Neural cell (in vitro differentiated cells): ENCODE results near the gene ANKRD1. TPM values are rescaled to one million over a fixed set of nuclear protein-coding genes. Genes with fewer than 3 reads are reported as not detected.
A peak's percentile ranks its signal among the peaks of the same experiment; 100 is the strongest.

Source experiments
- H2AFZ ChIP-seq: fragments of 200-600, 300-800 bp; sonication (generic), shearing (Covaris generic); 2 replicates; pipeline ENCODE4 v1.6.0; 2014; ENCODE audit warnings: low read depth, mild to moderate bottlenecking, antibody characterized with exemption, low read length, moderate library complexity
- H3F3A ChIP-seq: fragments of 200-600 bp; shearing (Covaris generic); 2 replicates; pipeline ENCODE4 v1.6.1; 2016; ENCODE audit warnings: mild to moderate bottlenecking, moderate library complexity, mixed read lengths, antibody characterized with exemption, low read length; ENCODE audit not compliant: insufficient read depth, poor library complexity, severe bottlenecking
- H3K27ac ChIP-seq: fragments of 200-600, 300-800 bp; sonication (generic), shearing (Covaris generic); 2 replicates; pipeline ENCODE4 v1.5.1; 2014; ENCODE audit warnings: mild to moderate bottlenecking, low read length, moderate library complexity
- H3K27me3 ChIP-seq: fragments of 300-800, 200-600 bp; sonication (generic), shearing (Covaris generic); 2 replicates; pipeline ENCODE4 v1.6.0; 2014; ENCODE audit warnings: mild to moderate bottlenecking, low read depth, low read length, moderate library complexity; ENCODE audit not compliant: insufficient read depth
- H3K36me3 ChIP-seq: fragments of 300-800, 200-600 bp; sonication (generic), shearing (Covaris generic); 2 replicates; pipeline ENCODE4 v1.5.1; 2014; ENCODE audit warnings: mild to moderate bottlenecking, antibody characterized with exemption, low read length, moderate library complexity; ENCODE audit not compliant: insufficient read depth
- H3K4me2 ChIP-seq: fragments of 300-800, 200-600 bp; sonication (generic), shearing (Covaris generic); 2 replicates; pipeline ENCODE4 v1.6.0; 2014; ENCODE audit warnings: mild to moderate bottlenecking, low read length
- H3K4me3 ChIP-seq: fragments of 300-800, 200-600 bp; sonication (generic), shearing (Covaris generic); 2 replicates; pipeline ENCODE4 v1.5.1; 2014; ENCODE audit warnings: mild to moderate bottlenecking, low read length, moderate library complexity
- H3K79me2 ChIP-seq: fragments of 200-600 bp; shearing (Covaris generic); replicated peaks from 2 replicates; pipeline ENCODE4 v1.6.0; 2014; ENCODE audit warnings: mild to moderate bottlenecking, low read length, moderate library complexity; ENCODE audit not compliant: insufficient read depth
- H3K9ac ChIP-seq: fragments of 300-800, 200-600 bp; sonication (generic), shearing (Covaris generic); 2 replicates; pipeline ENCODE4 v1.6.1; 2016; ENCODE audit warnings: mild to moderate bottlenecking, low read length, mixed read lengths
- H3K9me2 ChIP-seq: fragments of 200-600 bp; shearing (Covaris generic); 2 replicates; pipeline ENCODE4 v1.6.1; 2016; ENCODE audit warnings: mild to moderate bottlenecking, low read length, mixed read lengths; ENCODE audit not compliant: insufficient read depth
- H3K9me3 ChIP-seq: fragments of 200-600, 300-800 bp; sonication (generic), shearing (Covaris generic); 2 replicates; pipeline ENCODE4 v1.6.1; 2016; ENCODE audit warnings: mild to moderate bottlenecking, mixed run types, low read length, moderate library complexity, mixed read lengths
- H4K20me1 ChIP-seq: fragments of 200-600 bp; shearing (Covaris generic); 2 replicates; pipeline ENCODE4 v1.6.1; 2016; ENCODE audit warnings: mild to moderate bottlenecking, mixed run types; ENCODE audit not compliant: insufficient read depth
- EP300 ChIP-seq: fragments of 450-650 bp; conservative IDR thresholded peaks from 2 replicates; pipeline ENCODE4 v1.6.1; 2014; ENCODE audit warnings: antibody characterized with exemption, mild to moderate bottlenecking, moderate library complexity; ENCODE audit not compliant: poor library complexity, severe bottlenecking
- MXI1 ChIP-seq: fragments of 450-650 bp; conservative IDR thresholded peaks from 2 replicates; pipeline ENCODE4 v1.6.1; 2014; ENCODE audit warnings: antibody characterized with exemption, mild to moderate bottlenecking; ENCODE audit not compliant: poor library complexity, severe bottlenecking
- POLR2AphosphoS5 ChIP-seq: IDR thresholded peaks from 2 replicates; pipeline ENCODE4 v1.6.1; 2012
- RAD21 ChIP-seq: fragments of 450-650 bp; conservative IDR thresholded peaks from 2 replicates; pipeline ENCODE4 v1.6.1; 2014; ENCODE audit warnings: antibody characterized with exemption, mild to moderate bottlenecking, moderate library complexity
- SMC3 ChIP-seq: fragments of 450-650 bp; conservative IDR thresholded peaks from 2 replicates; pipeline ENCODE4 v1.6.1; 2014; ENCODE audit warnings: antibody characterized with exemption, mild to moderate bottlenecking, moderate library complexity; ENCODE audit not compliant: poor library complexity
- TAF1 ChIP-seq: IDR thresholded peaks from 2 replicates; pipeline ENCODE4 v1.6.1; 2012; ENCODE audit warnings: low read depth
- polyA plus RNA-seq: library from polyadenylated mRNA; depleted of rRNA; stranded (reverse); fragments of >200 nt; gene quantifications from 2 replicates; pipeline ENCODE4 v1.2.3, GENCODE V29; 2014
- small RNA-seq, 3 experiments: library from RNA; depleted of rRNA; stranded (forward); fragments of <200 nt; gene quantifications; one replicate each; pipeline ENCODE3, GENCODE V24; 2012
- TF ChIP-seq, protein P1 (sequence below): fragments of 450-650 bp; IDR thresholded peaks from 2 replicates; pipeline ENCODE4 v1.5.1; 2014; ENCODE audit warnings: antibody characterized with exemption, mild to moderate bottlenecking, moderate library complexity; ENCODE audit not compliant: poor library complexity, severe bottlenecking

ANKRD1 gene
- polyA plus RNA-seq, 1 donor from 2014 or later, result not detected

- Histone ChIP-seq H3K27ac (no peak overlapping the region), H3K36me3 (no peaks in the 10 kb centered on the region), H3K9me3 (no peaks in the 10 kb centered on the region), H3K27me3 (no peaks in the 10 kb centered on the region), H3K9me2 (no peaks in the 10 kb centered on the region), H3F3A (no peaks in the 10 kb centered on the region), H4K20me1 (no peaks in the 10 kb centered on the region), H3K4me3 (no peak overlapping the region), H2AFZ (no peak overlapping the region), H3K4me2 (no peak overlapping the region), H3K9ac (no peak overlapping the region), H3K79me2 (no peaks in the 10 kb centered on the region)
- TF ChIP-seq MXI1 (no peak), EP300 (no peak), RAD21 (peak; percentile 29), POLR2AphosphoS5 (no peak), TAF1 (no peak), SMC3 (no peak)
- TF ChIP-seq, protein P1, sequence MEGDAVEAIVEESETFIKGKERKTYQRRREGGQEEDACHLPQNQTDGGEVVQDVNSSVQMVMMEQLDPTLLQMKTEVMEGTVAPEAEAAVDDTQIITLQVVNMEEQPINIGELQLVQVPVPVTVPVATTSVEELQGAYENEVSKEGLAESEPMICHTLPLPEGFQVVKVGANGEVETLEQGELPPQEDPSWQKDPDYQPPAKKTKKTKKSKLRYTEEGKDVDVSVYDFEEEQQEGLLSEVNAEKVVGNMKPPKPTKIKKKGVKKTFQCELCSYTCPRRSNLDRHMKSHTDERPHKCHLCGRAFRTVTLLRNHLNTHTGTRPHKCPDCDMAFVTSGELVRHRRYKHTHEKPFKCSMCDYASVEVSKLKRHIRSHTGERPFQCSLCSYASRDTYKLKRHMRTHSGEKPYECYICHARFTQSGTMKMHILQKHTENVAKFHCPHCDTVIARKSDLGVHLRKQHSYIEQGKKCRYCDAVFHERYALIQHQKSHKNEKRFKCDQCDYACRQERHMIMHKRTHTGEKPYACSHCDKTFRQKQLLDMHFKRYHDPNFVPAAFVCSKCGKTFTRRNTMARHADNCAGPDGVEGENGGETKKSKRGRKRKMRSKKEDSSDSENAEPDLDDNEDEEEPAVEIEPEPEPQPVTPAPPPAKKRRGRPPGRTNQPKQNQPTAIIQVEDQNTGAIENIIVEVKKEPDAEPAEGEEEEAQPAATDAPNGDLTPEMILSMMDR, result peak; percentile 50
Measured at GRCh38 chr10:90865401-90865800, 55.5 kb downstream of the ANKRD1 start.

- no peak overlapping the region for H3K9ac ChIP-seq
- no peaks in the 10 kb centered on the region for H3K36me3 ChIP-seq
- H3K27ac ChIP-seq, result no peak overlapping the region
- no peaks in the 10 kb centered on the region for H3K79me2 ChIP-seq
- peaks cover 18% of the 10 kb centered on the region for H3K27me3 ChIP-seq
- H2AFZ ChIP-seq, result no peak overlapping the region
- H3K9me2 ChIP-seq, result no peaks in the 10 kb centered on the region
- TF ChIP-seq POLR2AphosphoS5, result no peak
- TF ChIP-seq SMC3, result peak; percentile 89
- TF ChIP-seq MXI1, result no peak
- TF ChIP-seq, protein P1, result peak; percentile 78
- peak; percentile 84 for TF ChIP-seq RAD21
- H3K4me3 ChIP-seq, result no peak overlapping the region
- H3K9me3 ChIP-seq, result no peaks in the 10 kb centered on the region
- H4K20me1 ChIP-seq, result no peaks in the 10 kb centered on the region
- H3K4me2 ChIP-seq, result no peak overlapping the region
- no peaks in the 10 kb centered on the region for H3F3A ChIP-seq
Measured at GRCh38 chr10:90862908-90863514, 57.9 kb downstream of the ANKRD1 start.

Small RNA genes lying within 50 kb of the gene (small RNA-seq; reads per million reads assigned to genes)
- gene RF00019 (0 to 1.2 (median 0) reads per million in 3 experiments), gene RNU6-740P (0 reads per million in 3 experiments)

Other genes with a start within 250 kb of the ANKRD1 start
- gene HTR7, start 63.0 kb downstream of the ANKRD1 start, polyA plus RNA-seq, result 0.82 and 0.95 TPM in 2 replicates
- 86.5 and 91.1 TPM in 2 replicates for gene RPP30, start 49.1 kb downstream of the ANKRD1 start, polyA plus RNA-seq